ENCODE results near the gene ARHGAP4.

GRCh38 chrX:153877571-153878261 is 48.3 kb downstream of the ARHGAP4 start:
- TF ChIP-seq CTCF (IDR thresholded peaks at IDR 0.05) (no peak), EP300 (IDR thresholded peaks at IDR 0.05) (no peak), POLR2AphosphoS5 (IDR thresholded peaks at IDR 0.05) (no peak), POLR2A (IDR thresholded peaks at IDR 0.05) (no peak)
